ENCODE measurements around the gene THNSL1. TPM values are rescaled to one million over a fixed set of nuclear protein-coding genes. Genes with fewer than 3 reads are reported as not detected.

The THNSL1 gene
- total RNA-seq, 1 donor from 2014 or later: 3.2 TPM

- Histone ChIP-seq H3K4me3 (ENCODE audit: low read depth, low read length) (no peak overlapping the region), H3K36me3 (ENCODE audit: control insufficient read depth, insufficient read depth, low read length) (no peaks in the 10 kb centered on the region), H3K27me3 (ENCODE audit: control insufficient read depth, insufficient read depth, low read length) (no peaks in the 10 kb centered on the region)
- no peak for DNase-seq (ENCODE audit: low read depth)
- peak; percentile 7 for TF ChIP-seq CTCF (IDR thresholded peaks at IDR 0.05; ENCODE audit: insufficient read depth, low read length, poor library complexity, severe bottlenecking)
Measured at GRCh38 chr10:25026463-25026862, 10.1 kb downstream of the THNSL1 start.

GRCh38 chr10:25028711-25029110 is 12.3 kb downstream of the THNSL1 start:
- no peak overlapping the region for H3K4me3 ChIP-seq (ENCODE audit: low read depth, low read length)
- no peaks in the 10 kb centered on the region for H3K27me3 ChIP-seq (ENCODE audit: control insufficient read depth, insufficient read depth, low read length)
- H3K36me3 ChIP-seq (ENCODE audit: control insufficient read depth, insufficient read depth, low read length): no peaks in the 10 kb centered on the region
- DNase-seq (ENCODE audit: low read depth): no peak
- TF ChIP-seq CTCF (IDR thresholded peaks at IDR 0.05; ENCODE audit: insufficient read depth, low read length, poor library complexity, severe bottlenecking): no peak

GRCh38 chr10:25029519-25029918 is 13.1 kb downstream of the THNSL1 start:
- H3K36me3 ChIP-seq (ENCODE audit: control insufficient read depth, insufficient read depth, low read length): no peaks in the 10 kb centered on the region
- no peak for TF ChIP-seq CTCF (IDR thresholded peaks at IDR 0.05; ENCODE audit: insufficient read depth, low read length, poor library complexity, severe bottlenecking)
- H3K27me3 ChIP-seq (ENCODE audit: control insufficient read depth, insufficient read depth, low read length): no peaks in the 10 kb centered on the region
- no peak for DNase-seq (ENCODE audit: low read depth)
- H3K4me3 ChIP-seq (ENCODE audit: low read depth, low read length): no peak overlapping the region

- no peak overlapping the region for H3K4me3 ChIP-seq (ENCODE audit: low read depth, low read length)
Measured at GRCh38 chr10:25036381-25036780, 20.0 kb downstream of the THNSL1 start.

GRCh38 chr10:25038325-25038724 is 21.9 kb downstream of the THNSL1 start:
- no peaks in the 10 kb centered on the region for H3K27me3 ChIP-seq (ENCODE audit: control insufficient read depth, insufficient read depth, low read length)
- TF ChIP-seq CTCF (IDR thresholded peaks at IDR 0.05; ENCODE audit: insufficient read depth, low read length, poor library complexity, severe bottlenecking): no peak
- no peak overlapping the region for H3K4me3 ChIP-seq (ENCODE audit: low read depth, low read length)
- no peaks in the 10 kb centered on the region for H3K36me3 ChIP-seq (ENCODE audit: control insufficient read depth, insufficient read depth, low read length)
- no peak for DNase-seq (ENCODE audit: low read depth)

More at GRCh38 chr10:25036381-25036780, 20.0 kb downstream of the THNSL1 start:
- TF ChIP-seq CTCF (IDR thresholded peaks at IDR 0.05; ENCODE audit: insufficient read depth, low read length, poor library complexity, severe bottlenecking): no peak
- H3K27me3 ChIP-seq (ENCODE audit: control insufficient read depth, insufficient read depth, low read length): no peaks in the 10 kb centered on the region
- H3K36me3 ChIP-seq (ENCODE audit: control insufficient read depth, insufficient read depth, low read length): no peaks in the 10 kb centered on the region
- no peak for DNase-seq (ENCODE audit: low read depth)

- Histone ChIP-seq H3K36me3 (ENCODE audit: control insufficient read depth, insufficient read depth, low read length) (no peaks in the 10 kb centered on the region), H3K27me3 (ENCODE audit: control insufficient read depth, insufficient read depth, low read length) (no peaks in the 10 kb centered on the region), H3K4me3 (ENCODE audit: low read depth, low read length) (no peak overlapping the region)
- no peak for DNase-seq (ENCODE audit: low read depth)
- no peak for TF ChIP-seq CTCF (IDR thresholded peaks at IDR 0.05; ENCODE audit: insufficient read depth, low read length, poor library complexity, severe bottlenecking)
Measured at GRCh38 chr10:25039531-25039930, 23.1 kb downstream of the THNSL1 start.
